ENCODE results near the gene TCF7L1.

GRCh38 chr2:85244828-85245227 is 111.6 kb downstream of the TCF7L1 start:
- TF ChIP-seq CTCF (conservative IDR thresholded peaks at IDR 0.05), result no peak
- TF ChIP-seq EZH2 (IDR thresholded peaks at IDR 0.05; ENCODE audit: low read depth), result no peak
